ENCODE measurements around the gene OR6J1. TPM values are rescaled to one million over a fixed set of nuclear protein-coding genes. Genes with fewer than 3 reads are reported as not detected.

The OR6J1 gene
- total and polyA plus RNA-seq, 2 of the 13 experiments (the other 11 are each of a cell fraction or from before 2014, with no cell fraction given), result not detected

- TF ChIP-seq, protein P1, sequence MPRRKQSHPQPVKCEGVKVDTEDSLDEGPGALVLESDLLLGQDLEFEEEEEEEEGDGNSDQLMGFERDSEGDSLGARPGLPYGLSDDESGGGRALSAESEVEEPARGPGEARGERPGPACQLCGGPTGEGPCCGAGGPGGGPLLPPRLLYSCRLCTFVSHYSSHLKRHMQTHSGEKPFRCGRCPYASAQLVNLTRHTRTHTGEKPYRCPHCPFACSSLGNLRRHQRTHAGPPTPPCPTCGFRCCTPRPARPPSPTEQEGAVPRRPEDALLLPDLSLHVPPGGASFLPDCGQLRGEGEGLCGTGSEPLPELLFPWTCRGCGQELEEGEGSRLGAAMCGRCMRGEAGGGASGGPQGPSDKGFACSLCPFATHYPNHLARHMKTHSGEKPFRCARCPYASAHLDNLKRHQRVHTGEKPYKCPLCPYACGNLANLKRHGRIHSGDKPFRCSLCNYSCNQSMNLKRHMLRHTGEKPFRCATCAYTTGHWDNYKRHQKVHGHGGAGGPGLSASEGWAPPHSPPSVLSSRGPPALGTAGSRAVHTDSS (CRISPR knock-in tag; conservative IDR thresholded peaks at IDR 0.05), result no peak
- TF ChIP-seq, protein P2, sequence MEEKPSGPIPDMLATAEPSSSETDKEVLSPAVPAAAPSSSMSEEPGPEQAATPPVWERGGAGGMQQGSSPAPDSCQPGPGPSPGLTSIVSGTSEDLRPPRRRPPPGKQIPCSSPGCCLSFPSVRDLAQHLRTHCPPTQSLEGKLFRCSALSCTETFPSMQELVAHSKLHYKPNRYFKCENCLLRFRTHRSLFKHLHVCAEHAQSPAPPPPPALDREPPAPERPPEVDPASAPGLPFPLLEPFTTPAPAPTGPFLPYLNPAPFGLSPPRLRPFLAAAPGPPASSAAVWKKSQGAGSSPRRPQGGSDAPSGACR (CRISPR knock-in tag; IDR thresholded peaks at IDR 0.05), result no peak; the same call in 1 of the 2 replicates
- TF ChIP-seq GLMP (CRISPR knock-in tag; IDR thresholded peaks at IDR 0.05; ENCODE audit: borderline replicate concordance), result no peak
- 0 out of 2 replicates have a peak, but pooled peaks have one; percentile 33 for TF ChIP-seq HNF4G (IDR thresholded peaks at IDR 0.05; ENCODE audit: borderline replicate concordance, low read depth, low read length)
- 0 out of 2 replicates have a peak, but pooled peaks have one; percentile 84 for TF ChIP-seq HNF4G (CRISPR knock-in tag; IDR thresholded peaks at IDR 0.05; ENCODE audit: borderline replicate concordance, low read depth)
- peak; percentile 27; the same call in 1 of the 2 replicates for TF ChIP-seq MED13 (CRISPR knock-in tag; IDR thresholded peaks at IDR 0.05)
- TF ChIP-seq MXD1 (CRISPR knock-in tag; IDR thresholded peaks at IDR 0.05), result peak; percentile 86; the same call in 1 of the 2 replicates
- peak; percentile 18; the same call in 1 of the 2 replicates for TF ChIP-seq ZBTB4 (CRISPR knock-in tag; IDR thresholded peaks at IDR 0.05; ENCODE audit: borderline replicate concordance)
- TF ChIP-seq ZNF556 (CRISPR knock-in tag; IDR thresholded peaks at IDR 0.05; ENCODE audit: borderline replicate concordance), result no peak; the same call in 1 of the 2 replicates
- TF ChIP-seq SMC3 (IDR thresholded peaks at IDR 0.05; ENCODE audit: low read length), result no peak; the same call in 1 of the 2 replicates
- TF ChIP-seq SETDB1 (CRISPR knock-in tag; IDR thresholded peaks at IDR 0.05; ENCODE audit: borderline replicate concordance), result no peak
- TF ChIP-seq ZNF766 (CRISPR knock-in tag; IDR thresholded peaks at IDR 0.05; ENCODE audit: borderline replicate concordance), result no peak; the same call in 1 of the 2 replicates
- TF ChIP-seq, protein P3, sequence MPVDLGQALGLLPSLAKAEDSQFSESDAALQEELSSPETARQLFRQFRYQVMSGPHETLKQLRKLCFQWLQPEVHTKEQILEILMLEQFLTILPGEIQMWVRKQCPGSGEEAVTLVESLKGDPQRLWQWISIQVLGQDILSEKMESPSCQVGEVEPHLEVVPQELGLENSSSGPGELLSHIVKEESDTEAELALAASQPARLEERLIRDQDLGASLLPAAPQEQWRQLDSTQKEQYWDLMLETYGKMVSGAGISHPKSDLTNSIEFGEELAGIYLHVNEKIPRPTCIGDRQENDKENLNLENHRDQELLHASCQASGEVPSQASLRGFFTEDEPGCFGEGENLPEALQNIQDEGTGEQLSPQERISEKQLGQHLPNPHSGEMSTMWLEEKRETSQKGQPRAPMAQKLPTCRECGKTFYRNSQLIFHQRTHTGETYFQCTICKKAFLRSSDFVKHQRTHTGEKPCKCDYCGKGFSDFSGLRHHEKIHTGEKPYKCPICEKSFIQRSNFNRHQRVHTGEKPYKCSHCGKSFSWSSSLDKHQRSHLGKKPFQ (CRISPR knock-in tag; IDR thresholded peaks at IDR 0.05; ENCODE audit: insufficient replicate concordance), result peak; percentile 74
- no peak; the same call in 1 of the 2 replicates for TF ChIP-seq TMF1 (CRISPR knock-in tag; IDR thresholded peaks at IDR 0.05; ENCODE audit: low read depth)
- TF ChIP-seq ZNF709 (CRISPR knock-in tag; IDR thresholded peaks at IDR 0.05), result 0 out of 2 replicates have a peak, but pooled peaks have one; percentile 73
- no peak for TF ChIP-seq FOXP1 (IDR thresholded peaks at IDR 0.05)
- peak; percentile 18 for TF ChIP-seq FOXP1 (CRISPR knock-in tag; IDR thresholded peaks at IDR 0.05)
- TF ChIP-seq PCBP1 (IDR thresholded peaks at IDR 0.05; ENCODE audit: borderline replicate concordance, low read depth, low read length), result no peak
- no peak for TF ChIP-seq JARID2 (CRISPR knock-in tag; IDR thresholded peaks at IDR 0.05; ENCODE audit: insufficient replicate concordance)
- TF ChIP-seq DPF2 (CRISPR knock-in tag; IDR thresholded peaks at IDR 0.05; ENCODE audit: borderline replicate concordance, low read depth), result no peak
Observed at GRCh38 chr14:22589096-22589839, 54.9 kb downstream of the OR6J1 start, which contains the start of gene DAD1 (continued).
